VCaP (cell line): ENCODE results near the gene PSMG4.

Experiments used
- H3K27ac ChIP-seq: fragments of 450-650 bp; 2 replicates; pipeline ENCODE4 v1.5.1; 2017
- TF ChIP-seq, protein P1 (sequence below): fragments of 450-650 bp; conservative IDR thresholded peaks from 2 replicates; pipeline ENCODE4 v1.5.1; 2017; ENCODE audit warnings: mild to moderate bottlenecking, moderate library complexity

Gene PSMG4

GRCh38 chr6:3247255-3248146, 11.2 kb upstream of the PSMG4 start:
- peak overlapping the region; percentile 46; the same call in 1 of the 2 replicates for H3K27ac ChIP-seq
- TF ChIP-seq, protein P1, sequence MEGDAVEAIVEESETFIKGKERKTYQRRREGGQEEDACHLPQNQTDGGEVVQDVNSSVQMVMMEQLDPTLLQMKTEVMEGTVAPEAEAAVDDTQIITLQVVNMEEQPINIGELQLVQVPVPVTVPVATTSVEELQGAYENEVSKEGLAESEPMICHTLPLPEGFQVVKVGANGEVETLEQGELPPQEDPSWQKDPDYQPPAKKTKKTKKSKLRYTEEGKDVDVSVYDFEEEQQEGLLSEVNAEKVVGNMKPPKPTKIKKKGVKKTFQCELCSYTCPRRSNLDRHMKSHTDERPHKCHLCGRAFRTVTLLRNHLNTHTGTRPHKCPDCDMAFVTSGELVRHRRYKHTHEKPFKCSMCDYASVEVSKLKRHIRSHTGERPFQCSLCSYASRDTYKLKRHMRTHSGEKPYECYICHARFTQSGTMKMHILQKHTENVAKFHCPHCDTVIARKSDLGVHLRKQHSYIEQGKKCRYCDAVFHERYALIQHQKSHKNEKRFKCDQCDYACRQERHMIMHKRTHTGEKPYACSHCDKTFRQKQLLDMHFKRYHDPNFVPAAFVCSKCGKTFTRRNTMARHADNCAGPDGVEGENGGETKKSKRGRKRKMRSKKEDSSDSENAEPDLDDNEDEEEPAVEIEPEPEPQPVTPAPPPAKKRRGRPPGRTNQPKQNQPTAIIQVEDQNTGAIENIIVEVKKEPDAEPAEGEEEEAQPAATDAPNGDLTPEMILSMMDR = no peak

DNA sequence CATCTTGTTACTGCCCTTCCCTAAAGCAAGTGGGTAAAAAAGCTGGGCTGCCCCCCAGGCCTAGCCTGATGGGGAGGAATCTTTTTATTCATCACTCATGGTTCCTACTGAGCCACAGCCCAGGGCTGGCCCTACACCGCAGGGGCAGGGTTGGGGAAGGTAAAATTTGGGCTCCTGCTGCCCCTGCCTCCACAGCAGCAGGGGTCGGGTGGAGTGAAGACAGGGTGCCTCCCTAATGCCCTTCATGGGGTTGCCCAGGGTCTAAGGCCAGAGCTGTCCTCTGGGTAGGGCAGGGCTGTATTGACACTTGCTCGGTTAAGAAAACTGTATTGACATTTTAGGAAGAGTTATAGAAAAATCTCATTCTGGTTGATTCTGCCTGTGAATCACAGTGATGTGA, 8.9 kb upstream of the PSMG4 start:
- TF ChIP-seq, protein P1 = no peak
- no peak overlapping the region for H3K27ac ChIP-seq

- TF ChIP-seq, protein P1 = no peak
- no peak overlapping the region for H3K27ac ChIP-seq
These were observed 8.5 kb upstream of the PSMG4 start for GRCh38 chr6:3250231-3250675.

GRCh38 chr6:3251462-3252314, 7.1 kb upstream of the PSMG4 start:
- H3K27ac ChIP-seq = no peak overlapping the region
- TF ChIP-seq, protein P1 = peak; percentile 87

DNA sequence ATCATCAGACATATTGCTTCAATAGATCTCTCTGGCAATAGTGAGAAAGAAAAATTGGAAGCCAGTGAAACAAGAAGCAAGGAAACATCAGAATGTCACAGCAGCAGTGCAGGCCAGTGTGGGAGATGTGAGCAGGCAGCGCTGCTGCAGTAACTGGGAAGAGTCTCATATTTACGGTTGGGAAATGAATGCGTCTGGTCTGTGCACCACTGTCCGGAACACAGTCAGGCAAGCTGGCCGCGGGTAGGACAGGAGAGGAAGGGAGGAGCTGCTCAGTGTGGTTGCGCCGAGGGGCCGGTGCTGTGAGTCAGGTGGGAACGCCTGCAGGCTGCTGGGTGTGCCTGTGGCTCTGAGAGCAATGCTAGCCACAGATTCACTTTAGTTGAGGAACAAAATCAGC, 6.4 kb upstream of the PSMG4 start:
- no peak overlapping the region for H3K27ac ChIP-seq
- TF ChIP-seq, protein P1 = no peak

DNA sequence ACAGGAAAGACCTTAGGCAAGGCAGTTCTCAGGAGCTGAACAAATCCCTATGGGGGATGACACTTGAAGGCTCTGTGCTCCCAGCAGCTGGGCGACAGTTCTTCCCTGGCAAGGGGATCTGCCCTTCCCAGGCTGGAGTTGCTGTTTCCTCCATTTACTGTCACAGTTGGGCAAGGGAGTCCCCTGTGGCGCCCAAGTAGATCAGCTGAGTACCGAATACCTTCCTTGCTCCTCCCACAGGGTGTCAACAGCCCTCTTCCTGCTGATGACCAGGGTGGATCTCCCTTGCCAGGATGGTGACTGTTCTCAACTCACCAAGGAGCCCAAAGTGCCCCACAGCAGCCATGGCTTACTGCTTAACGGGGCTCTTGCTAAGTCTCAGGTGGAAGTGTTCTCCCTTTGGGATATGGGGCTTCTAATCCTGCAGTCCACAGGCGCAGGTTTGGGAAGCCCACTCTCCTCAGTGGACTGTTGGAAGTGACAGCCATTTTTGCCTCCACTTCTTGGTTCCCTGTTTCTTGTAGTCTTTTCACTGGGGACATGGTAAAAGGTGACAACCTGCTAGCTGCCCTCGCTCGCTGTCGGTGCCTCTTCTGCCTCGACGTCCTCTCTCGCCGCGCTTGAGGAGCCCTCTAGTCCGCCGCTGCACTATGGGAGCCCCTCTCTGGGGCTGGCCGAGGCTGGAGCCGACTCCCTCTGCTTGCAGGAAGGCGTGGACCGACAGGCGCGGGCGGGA, 5.7 kb upstream of the PSMG4 start:
- no peak overlapping the region for H3K27ac ChIP-seq
- TF ChIP-seq, protein P1 = no peak

DNA sequence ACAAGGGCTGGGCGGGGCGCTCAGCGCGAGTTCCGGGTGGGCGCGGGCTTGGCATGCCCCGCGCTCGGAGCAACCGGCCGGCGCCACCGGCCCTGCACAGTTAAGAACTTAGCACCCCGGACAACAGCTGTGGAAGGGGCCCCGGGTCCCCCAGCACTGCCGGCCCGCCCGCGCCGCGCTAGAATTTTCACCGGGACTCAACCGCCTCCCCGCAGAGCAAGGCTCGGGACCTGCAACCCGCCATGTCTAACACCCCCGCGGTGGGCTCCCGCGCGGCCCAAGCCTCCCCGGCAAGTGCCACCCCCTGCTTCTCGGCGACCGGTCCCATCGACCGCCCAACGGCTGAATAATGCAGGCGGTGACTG, 5.2 kb upstream of the PSMG4 start:
- no peak overlapping the region for H3K27ac ChIP-seq
- TF ChIP-seq, protein P1 = no peak
